ENCODE measurements around the gene PLPP4.

DNA sequence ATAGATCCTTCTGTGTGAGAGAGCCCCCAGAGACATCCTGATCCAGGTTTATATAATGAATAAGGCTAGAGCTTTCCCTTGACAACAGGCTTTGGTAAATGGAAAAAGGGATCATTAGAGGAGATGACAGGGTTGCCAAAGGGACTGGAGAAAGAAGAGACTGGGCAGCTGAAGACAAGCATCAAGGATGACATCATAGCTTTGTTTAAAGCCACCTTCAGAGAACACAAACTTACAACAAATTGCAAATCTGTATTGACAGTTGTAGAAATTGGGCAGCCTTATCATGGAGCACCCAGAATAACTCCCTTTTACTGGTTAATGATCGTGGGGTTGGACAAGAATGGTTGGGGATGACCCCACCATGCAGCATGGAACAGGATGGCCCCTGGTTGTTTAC is 3.7 kb upstream of the PLPP4 start:
- TF ChIP-seq, protein P1, sequence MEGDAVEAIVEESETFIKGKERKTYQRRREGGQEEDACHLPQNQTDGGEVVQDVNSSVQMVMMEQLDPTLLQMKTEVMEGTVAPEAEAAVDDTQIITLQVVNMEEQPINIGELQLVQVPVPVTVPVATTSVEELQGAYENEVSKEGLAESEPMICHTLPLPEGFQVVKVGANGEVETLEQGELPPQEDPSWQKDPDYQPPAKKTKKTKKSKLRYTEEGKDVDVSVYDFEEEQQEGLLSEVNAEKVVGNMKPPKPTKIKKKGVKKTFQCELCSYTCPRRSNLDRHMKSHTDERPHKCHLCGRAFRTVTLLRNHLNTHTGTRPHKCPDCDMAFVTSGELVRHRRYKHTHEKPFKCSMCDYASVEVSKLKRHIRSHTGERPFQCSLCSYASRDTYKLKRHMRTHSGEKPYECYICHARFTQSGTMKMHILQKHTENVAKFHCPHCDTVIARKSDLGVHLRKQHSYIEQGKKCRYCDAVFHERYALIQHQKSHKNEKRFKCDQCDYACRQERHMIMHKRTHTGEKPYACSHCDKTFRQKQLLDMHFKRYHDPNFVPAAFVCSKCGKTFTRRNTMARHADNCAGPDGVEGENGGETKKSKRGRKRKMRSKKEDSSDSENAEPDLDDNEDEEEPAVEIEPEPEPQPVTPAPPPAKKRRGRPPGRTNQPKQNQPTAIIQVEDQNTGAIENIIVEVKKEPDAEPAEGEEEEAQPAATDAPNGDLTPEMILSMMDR (conservative IDR thresholded peaks at IDR 0.05; ENCODE audit: low read depth, low read length) = no peak
- no peak for TF ChIP-seq EZH2 (IDR thresholded peaks at IDR 0.05; ENCODE audit: borderline replicate concordance, low read depth, low read length, poor library complexity, severe bottlenecking)
